HuH-7 (cell line): ENCODE measurements around the gene CWC27.
"Not testable (repeated sequence)": the region's sequence is repeated elsewhere in the genome, so short reads cannot be mapped to it uniquely, and the experiment has no call there.

Experiments
- DNase-seq: peaks from one replicate; pipeline ENCODE4 v3.0.0; 2011; ENCODE audit warnings: low spot score

CWC27 gene

DNA sequence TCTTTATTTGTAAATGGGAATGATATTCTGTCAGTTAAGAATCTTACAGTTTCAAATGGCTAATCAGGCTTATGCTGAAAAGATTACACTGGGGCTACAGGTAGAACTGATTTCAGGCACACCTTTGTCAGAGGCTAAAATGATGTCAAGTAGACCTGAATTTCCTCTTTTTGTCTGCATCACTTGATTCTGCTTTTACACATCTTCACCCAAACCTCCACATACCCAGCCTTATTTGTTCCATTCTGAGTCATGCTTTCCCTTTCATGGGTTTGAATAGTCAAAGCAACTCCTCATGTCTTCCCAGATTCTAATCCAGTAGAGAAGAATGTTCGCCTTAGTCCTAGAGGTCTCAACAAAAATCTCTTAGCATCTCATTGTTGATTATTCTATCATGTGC, 156.4 kb downstream of the CWC27 start:
- DNase-seq, result no peak

DNA sequence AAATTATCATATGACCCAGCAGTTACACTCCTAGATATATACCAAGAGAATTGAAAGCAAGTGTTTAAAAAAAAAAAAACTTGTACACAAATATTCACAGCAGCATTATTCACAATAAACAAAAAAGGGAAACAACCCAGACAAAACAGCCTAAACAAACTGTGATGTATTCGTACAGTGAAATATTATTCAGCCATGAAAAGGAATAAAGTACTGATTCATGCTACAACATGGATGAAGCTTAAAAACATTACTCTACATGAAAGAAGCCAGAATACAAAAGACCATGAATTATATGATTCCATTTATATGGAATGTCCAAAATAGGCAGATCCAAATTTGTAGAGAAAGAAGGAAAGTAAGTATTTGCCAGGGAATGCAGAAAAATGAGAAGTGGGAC, 161.1 kb downstream of the CWC27 start:
- DNase-seq, result no peak

DNA sequence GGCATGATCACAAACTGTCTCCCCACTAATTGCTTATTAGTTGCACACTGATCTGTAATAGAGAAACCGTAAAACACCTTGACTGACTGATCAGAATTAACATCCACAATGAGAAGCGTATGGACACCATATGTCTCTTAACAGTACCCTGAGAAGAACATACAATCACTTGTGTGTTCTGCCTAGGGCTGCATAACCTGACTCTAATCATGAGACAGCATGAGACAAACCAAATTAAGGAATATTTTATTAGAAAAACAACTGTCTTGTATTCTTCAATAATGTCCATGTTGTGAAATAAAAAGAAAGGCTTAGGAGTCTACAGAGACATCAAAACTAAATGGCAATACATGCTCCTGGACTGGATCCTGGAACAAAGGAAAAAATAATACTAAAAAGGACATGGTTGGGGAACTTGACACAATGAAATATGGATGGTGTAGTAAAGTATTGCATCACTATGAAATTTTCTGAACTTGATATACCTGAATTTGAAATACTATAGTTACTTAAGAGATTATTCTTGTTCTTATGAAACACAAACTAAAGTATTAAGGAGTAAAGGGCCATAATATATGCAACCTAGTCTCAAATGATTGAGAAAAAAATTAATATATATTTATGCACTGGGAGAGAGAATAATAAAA, 162.1 kb downstream of the CWC27 start:
- no peak for DNase-seq

DNA sequence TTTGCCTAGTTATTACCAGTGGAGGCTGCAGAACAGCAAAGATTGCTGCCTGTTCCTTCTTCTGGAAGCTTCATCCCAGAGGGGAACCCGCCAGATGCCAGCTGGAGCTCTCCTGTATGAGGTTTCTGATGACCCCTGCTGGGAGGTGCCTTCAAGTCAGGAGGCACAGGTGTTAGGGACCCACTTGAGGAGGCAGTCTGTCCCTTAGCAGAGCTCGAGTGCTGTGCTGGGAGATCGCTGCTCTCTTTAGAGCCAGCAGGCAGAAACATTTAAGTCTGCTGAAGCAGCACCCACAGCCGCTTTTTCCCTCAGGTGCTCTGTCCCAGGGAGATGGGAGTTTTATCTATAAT, 170.7 kb downstream of the CWC27 start:
- not testable (repeated sequence) for DNase-seq

DNA sequence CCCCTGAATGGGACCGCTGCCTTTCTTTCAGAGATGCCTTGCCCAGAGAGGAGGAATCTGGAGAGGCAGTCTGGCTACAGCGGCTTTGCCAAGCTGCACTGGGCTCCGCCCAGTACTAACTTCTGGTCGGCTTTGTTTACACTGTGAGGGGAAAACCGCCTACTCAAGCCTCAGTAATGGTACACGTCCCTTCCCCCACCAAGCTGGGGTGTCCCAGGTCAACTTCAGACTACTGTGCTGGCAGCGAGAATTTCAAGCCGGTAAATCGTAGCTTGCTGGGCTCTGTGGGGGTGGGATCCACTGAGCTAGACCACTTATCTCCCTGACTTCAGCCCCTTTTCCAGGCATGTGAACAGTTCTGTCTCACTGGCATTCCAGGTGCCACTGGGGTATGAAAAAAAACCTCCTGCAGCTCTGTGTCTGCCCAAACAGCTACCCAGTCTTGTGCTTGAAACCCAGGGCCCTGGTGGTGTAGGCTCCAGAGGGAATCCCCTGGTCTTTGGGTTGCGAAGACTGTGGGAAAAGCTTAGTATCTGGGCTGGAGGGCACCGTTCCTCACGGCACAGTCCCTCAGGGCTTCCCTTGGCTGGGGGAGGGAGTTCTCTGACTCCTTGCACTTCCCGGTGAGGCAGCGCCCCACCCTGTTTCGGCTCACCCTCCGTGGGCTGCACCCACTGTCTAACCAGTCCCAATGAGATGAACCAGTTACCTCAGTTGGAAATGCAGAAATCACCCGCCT, 171.2 kb downstream of the CWC27 start:
- DNase-seq, result no peak

DNA sequence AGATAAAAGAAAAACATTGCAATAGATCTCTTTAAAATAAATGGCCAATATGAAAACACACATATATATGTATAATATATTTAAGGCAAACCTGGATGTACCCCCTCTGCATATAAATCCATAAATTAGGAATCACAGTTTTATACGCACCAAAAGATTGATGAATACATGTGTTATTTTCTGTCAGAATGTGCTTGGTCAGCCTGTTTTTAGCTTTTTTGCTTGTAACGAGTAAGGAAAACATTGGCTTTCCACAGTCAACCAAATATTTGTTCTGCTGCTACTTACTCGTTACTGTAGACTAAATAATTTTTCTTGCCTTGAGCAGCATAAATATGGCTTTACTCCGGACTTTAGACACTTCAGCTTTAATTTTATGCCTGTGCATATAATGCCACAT, 173.7 kb downstream of the CWC27 start:
- no peak for DNase-seq

DNA sequence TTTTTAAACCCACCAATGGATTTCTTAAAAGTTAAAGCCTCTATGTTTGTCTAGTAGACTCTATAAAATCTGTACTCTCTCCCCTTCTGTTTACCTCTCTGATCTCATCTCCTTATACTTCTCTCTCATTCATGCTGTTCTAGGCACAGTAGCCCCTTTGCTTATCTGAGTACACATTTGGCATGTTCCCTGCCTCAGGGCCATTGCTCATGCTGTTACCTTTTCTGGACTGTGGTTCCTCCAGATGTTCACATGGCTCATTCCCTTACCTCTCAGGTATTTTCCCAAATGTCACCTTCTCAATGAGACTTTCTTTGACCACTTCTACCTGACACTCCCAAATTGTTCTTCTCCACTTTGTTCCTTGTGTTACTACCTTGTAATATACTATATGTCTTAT, 176.1 kb downstream of the CWC27 start:
- no peak for DNase-seq

DNA sequence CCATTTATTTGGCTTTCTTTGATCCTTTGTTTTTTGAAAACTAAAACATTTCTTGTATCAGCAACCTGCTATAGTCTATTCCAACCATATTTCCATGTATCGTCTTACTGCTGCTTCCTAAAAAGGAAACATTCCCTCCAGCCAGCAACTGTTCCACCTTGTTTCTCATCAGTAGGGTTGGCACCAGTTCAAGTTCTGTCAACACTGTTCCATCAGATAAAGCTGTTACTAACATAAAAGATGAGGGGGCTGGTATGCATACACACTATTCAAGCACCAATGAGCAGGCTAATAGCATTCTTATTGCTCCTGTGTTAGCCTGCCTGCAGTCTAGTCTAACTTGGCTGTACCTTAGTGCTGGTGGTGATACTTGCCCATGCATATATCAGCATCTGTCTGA, 178.3 kb downstream of the CWC27 start:
- DNase-seq, result no peak

DNA sequence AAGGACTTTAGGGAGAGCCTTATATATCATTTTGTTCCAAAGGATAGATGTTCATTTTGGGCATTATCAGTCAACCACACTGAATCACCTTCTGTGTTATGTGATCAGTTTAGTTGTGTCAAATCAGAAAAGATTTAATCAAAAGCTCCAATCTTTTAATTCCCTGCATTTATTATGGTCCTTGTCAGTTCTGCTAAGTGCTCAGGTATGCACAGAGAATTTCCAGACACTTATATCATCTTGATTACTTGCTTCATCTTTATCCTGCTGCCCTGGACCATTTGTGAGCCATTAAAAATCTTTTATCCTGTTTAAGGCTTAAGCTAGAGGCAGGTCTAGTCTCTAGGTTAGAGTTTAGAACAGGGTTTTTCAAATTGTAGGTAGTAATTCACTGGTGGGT, 179.1 kb downstream of the CWC27 start:
- no peak for DNase-seq

DNA sequence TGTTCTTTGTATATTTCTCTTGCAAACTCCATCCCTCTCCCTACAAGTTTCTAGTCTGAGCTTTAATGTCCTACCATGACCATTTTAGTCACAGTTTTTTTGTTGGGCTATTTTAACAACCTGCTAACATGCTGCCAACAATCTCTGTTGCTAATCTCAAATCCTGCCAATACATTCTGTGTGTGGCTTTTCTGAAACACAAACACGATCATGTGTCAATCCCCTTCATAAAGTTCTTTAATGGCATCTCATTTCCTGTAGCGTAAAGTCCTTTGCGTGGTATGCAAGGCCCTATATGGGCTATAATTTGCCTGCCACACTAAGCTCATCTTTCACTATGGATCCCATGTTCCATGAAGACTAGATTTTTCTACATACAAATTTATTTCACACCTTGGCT, 180.6 kb downstream of the CWC27 start:
- DNase-seq, result no peak

DNA sequence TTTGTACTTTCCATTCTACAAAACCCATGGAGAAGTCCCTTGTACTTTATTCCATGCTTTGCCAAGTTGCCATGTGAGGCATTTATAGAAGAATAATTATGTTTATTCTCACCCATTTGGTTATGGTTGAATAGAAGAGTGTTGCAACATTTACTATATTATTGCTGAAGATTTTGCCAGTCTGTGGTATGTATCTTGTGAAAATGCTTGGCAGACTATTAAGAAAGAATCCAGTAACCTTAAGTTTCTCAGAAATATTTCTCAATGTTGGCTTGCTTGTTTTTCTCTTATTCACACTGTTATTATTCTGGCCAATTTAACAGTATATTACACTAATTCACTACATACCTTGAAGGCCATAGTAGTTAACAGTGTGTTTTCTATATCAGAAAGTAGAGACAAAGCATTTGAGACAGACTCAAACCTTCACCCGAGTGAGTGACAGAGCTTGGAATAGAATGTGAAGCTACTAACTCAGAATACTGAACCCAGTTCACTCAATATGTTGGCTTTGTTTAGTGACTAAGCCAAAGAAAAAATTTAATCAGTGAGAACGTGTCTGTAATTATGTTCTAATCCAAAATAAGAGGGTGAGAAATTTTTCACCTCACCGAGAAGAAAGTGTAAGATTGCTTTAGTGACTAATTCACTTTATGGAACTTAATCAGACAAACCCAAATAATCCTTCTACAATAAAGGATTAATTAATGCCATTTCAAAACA, 184.4 kb downstream of the CWC27 start:
- no peak for DNase-seq

DNA sequence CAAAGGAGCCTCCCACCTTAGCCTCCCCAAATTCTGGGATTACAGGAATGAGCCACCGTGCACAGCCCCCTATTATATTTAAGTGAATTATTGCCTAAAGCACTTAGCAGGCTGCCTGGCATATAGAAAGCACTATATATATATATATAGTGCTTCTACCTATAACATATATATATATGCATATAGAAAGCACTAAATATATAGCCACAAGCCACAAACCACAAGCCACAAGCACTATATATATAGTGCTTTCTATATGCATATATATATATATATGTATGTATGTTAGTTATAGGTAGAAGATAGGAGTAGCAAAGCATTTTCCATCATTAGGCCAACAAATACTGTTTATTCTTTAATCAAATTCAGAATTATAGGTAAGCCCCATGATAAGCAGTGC, 185.8 kb downstream of the CWC27 start:
- DNase-seq, result no peak

DNA sequence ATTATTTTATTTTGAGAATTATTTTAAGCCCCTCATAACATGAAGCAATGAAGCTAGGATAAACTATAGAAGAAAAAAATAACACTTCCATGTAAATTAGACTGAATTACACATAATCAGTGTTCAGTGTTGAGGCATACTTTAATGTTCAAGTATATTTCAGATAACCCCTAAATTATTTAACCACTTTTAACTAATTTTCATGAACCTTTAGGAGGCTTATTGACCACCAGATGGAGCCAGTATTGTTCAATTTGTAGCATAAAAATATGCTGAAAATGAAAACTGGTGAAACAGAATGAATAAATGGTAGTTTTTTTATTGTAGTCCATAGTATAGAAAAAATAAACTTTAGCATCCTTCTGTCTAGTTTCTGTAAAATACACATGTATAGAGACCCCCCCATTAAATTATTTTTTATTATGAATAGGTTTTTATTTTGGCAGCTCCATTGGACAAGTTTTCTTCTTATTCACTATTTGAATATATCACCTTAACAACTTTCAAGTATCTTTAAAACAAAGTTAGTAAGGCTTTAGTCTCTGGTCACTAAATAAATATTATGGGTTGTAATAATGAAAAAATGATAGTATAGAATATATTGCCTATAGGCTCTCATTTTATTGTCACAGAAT, 190.1 kb downstream of the CWC27 start:
- DNase-seq, result no peak

DNA sequence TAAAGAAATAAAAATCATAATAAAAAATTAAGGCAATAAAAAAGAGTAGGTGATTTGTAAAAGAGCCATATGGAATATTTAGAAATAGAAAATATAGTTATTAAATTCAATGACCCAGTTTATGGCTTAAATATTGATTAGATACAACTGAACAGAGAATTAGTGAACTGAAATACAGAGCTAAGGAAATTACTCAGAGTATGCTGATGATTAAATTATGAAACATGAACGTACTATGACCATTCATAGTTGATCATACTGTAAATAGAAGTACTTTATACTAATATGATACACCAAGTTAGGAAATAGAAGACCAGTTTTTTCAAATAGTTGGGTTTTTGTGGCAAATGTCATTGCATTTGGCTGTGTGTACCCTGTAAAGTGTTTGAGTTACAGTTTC, 194.5 kb downstream of the CWC27 start:
- no peak for DNase-seq

DNA sequence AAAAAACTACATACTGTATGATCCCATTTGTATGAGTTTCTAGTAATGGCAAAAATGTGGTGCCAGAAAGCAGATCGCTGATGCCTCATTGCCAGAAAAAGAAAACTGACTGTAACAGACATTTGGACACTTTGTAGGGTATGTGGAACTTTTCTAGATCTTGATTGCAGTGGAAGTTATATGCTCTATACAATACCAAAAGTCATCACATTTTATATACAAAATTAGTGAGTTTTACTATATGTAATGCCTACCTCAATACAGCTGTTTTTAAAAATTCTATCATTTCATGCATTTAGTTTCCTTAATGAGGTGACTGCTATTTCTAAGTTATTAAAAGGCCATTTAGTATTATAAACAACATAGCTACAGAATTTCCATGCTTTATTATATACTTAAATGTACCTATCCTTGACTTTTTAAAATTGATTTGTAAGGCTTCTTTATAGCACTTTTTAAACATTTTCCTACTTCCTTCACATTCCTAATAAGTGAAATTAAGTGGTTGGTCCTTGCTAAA, 199.9 kb downstream of the CWC27 start:
- no peak for DNase-seq

DNA sequence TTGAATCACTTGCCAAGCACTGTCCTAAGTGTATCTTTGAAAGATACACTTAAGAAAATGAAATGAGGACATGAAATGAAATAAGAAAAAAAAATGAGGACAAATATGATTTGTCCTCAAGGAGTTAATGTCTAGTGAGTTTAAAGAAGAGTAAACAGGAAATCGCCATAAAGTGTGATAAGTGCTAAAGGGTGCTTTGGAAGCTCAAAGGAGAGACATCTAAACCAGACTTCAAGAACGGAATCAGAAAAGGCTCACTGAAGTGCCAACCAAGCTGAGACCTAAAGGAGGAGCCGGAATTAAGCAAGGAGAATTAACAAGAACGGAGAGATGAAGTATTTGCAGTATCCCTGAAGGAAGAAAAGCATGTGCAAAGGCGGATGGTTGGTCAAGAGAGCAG, 200.8 kb downstream of the CWC27 start:
- no peak for DNase-seq

DNA sequence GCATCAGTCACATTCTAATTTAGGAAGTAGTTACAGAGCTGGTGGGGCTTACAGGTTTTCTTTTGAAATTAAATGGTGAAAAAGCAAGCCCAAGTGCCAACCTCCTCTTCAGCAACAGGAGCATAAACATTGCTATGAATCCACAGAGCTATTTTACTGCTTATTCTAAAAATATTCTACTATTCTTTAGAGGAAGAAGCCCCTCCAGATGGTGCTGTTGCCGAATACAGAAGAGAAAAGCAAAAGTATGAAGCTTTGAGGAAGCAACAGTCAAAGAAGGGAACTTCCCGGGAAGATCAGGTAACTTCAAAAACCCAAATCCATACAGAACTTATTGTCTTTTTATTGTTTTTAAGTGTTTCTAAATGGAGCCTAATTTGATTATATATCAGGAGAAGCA, 202.8 kb downstream of the CWC27 start:
- DNase-seq, result no peak

DNA sequence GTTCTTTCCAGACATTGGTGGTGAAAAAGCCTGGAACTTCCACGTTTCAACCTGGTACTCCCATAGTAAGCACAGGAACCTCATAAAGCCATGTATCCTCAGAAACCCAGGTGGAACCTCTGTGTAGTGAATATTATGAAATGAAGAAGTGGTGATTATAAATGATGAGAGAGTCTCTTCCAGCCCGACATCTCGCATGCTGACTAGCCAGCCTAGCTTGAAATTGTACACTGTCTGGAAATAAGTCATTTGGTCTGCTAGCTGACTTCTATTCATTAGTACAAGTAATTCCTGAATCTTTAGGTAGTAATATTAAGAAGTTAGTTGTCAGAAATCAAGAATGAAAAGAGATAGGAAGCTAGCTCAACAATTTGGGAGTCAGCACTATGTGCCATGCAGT, 203.3 kb downstream of the CWC27 start:
- no peak for DNase-seq

DNA sequence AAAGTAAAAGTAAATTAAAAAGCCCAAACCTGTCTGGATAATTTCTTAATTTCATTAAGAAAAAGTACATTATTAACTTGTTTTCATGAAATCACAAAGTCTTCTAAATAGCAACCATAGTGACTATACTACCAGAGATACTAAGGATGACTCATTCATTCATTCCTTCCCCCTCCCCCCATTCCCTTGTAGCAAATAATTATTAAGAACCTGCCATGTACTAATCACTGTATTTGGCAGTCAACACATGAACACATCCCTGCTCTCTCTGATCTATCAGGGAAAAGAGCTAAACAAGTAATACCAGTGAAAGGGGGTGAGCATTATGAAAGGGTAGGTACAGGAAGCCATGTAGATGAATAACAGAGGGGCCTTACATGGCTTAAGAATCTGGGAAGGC, 203.9 kb downstream of the CWC27 start:
- DNase-seq, result no peak

DNA sequence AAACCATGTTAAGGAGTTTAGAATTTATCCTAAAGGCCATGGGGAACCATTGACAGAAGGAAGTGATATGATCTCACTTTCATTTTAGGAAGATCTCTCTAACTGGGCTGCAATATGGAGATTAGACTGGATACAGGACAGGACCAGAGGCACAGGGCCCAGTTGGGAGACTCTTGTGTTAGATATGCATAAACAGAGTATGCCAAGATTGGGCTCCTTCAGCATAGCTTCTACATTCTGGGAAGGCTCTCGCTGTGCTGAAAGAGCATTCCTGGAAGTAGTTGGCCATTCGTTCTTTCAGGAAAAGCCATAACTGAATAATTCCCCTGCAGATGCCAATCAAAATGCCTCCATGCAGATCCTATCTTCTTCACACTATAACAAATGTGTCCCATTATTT, 204.5 kb downstream of the CWC27 start:
- DNase-seq, result no peak

DNA sequence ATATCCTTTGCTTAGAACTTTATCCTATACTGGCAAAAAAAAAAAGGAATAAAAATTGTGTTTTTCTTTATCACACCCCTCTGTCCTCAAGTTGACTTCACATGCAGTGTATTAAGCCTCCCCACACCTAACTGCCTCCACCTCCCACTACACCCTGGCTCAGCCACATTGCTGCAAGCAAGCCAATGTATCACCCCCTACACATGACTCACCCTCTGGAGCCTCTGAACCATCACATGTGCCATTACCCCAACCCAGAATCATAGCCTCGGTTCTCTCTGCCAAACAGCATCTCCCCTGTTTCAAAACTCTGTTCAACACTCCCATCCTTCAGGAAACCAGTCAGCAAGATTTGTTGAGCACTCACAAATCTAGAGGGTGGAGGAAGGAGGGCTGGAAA, 209.0 kb downstream of the CWC27 start:
- no peak for DNase-seq

DNA sequence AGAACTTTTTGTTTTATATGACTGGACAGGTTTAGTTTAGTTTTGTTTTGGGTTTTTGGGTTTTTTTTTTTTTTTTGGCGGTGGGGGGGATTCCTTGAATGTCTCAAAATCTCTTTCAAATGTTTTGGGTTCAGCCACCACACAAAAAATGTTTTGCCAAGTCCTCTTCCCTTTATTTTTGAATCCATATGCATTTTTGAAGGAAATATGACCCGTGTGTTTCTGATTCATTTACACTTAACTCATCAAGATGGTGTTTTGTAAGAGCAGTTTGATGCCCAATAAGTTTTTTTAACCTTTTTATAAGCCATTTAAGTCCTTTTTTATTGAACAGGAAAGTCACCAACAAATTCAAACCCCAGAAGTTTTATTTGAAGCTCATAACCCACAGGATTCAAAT, 209.8 kb downstream of the CWC27 start:
- DNase-seq, result no peak

DNA sequence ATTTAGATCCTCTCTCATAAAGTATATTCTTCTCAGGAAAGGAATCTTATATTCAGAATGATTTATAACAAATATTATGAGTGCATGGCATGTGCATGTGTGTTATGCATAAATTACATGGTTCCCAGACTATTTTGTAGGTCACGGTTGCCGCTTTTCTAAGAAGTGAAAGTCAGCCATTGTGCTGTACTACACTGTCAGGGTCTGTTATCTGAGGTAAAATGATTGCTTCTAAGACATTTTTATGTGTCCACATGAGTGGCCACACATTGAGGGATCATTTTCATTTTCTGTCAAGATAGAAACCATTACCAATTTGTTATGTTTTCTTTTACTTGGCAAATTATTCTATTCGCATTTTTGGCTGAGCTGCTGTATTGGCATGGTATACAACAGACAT, 210.8 kb downstream of the CWC27 start:
- DNase-seq, result no peak
